Loucy (cell line): ENCODE measurements around the gene SPRR2G.

Source experiments
- H2AFZ ChIP-seq: fragments of 200-600 bp; sonication (generic); 2 replicates; pipeline ENCODE4 v1.6.0; 2016; ENCODE audit warnings: antibody characterized with exemption, mild to moderate bottlenecking, low read length, moderate library complexity
- H3F3A ChIP-seq: fragments of 200-600 bp; 2 replicates; pipeline ENCODE4 v1.6.0; 2016; ENCODE audit warnings: antibody characterized with exemption, low read depth, mild to moderate bottlenecking
- H3K27me3 ChIP-seq: fragments of 200-600 bp; sonication (generic); 2 replicates; pipeline ENCODE4 v1.6.1; 2014; ENCODE audit warnings: low read length, mild to moderate bottlenecking; ENCODE audit not compliant: insufficient read depth, poor library complexity, severe bottlenecking
- H3K36me3 ChIP-seq: fragments of 200-600 bp; sonication (generic); 2 replicates; pipeline ENCODE4 v1.6.1; 2016; ENCODE audit warnings: low read length; ENCODE audit not compliant: insufficient read depth
- H3K4me1 ChIP-seq: fragments of 200-600 bp; sonication (generic); 2 replicates; pipeline ENCODE4 v1.5.1; 2014; ENCODE audit warnings: low read length, mild to moderate bottlenecking; ENCODE audit not compliant: insufficient read depth, poor library complexity, severe bottlenecking
- H3K4me2 ChIP-seq: fragments of 200-600 bp; sonication (generic); 2 replicates; pipeline ENCODE4 v1.6.0; 2014; ENCODE audit warnings: antibody characterized with exemption, low read length, low read depth, mild to moderate bottlenecking; ENCODE audit not compliant: poor library complexity, severe bottlenecking
- H3K4me3 ChIP-seq: fragments of 200-600 bp; sonication (generic); 2 replicates; pipeline ENCODE4 v1.5.1; 2014; ENCODE audit warnings: low read length, mild to moderate bottlenecking, mixed read lengths; ENCODE audit not compliant: poor library complexity, severe bottlenecking
- H3K79me2 ChIP-seq: fragments of 200-600 bp; sonication (generic); 2 replicates; pipeline ENCODE4 v1.6.1; 2014; ENCODE audit warnings: low read length; ENCODE audit not compliant: insufficient read depth
- H3K9ac ChIP-seq: fragments of 200-600 bp; sonication (generic); 2 replicates; pipeline ENCODE4 v1.6.0; 2014; ENCODE audit warnings: mild to moderate bottlenecking, low read depth, low read length, moderate library complexity; ENCODE audit not compliant: poor library complexity, severe bottlenecking
- H3K9me2 ChIP-seq: fragments of 200-600 bp; sonication (generic); replicated peaks from 2 replicates; pipeline ENCODE4 v1.6.1; 2016; ENCODE audit warnings: low read depth, low read length, mixed read lengths
- H3K9me3 ChIP-seq: fragments of 200-600 bp; sonication (generic); 2 replicates; pipeline ENCODE4 v1.6.1; 2014; ENCODE audit warnings: mild to moderate bottlenecking, antibody characterized with exemption, low read length, low read depth; ENCODE audit not compliant: insufficient read depth
- H4K20me1 ChIP-seq: fragments of 200-600 bp; sonication (generic); 2 replicates; pipeline ENCODE4 v1.6.0; 2014; ENCODE audit warnings: antibody characterized with exemption, low read length, mild to moderate bottlenecking; ENCODE audit not compliant: insufficient read depth, poor library complexity, severe bottlenecking
- CTCF ChIP-seq: fragments of 200-600 bp; sonication (generic); conservative IDR thresholded peaks from 2 replicates; pipeline ENCODE4 v1.5.1; 2014; ENCODE audit warnings: mild to moderate bottlenecking, antibody characterized with exemption, low read length
- EZH2phosphoT487 ChIP-seq: fragments of 200-600 bp; IDR thresholded peaks from 2 replicates; pipeline ENCODE4 v1.6.1; 2018; ENCODE audit warnings: antibody characterized with exemption, mild to moderate bottlenecking, moderate library complexity, borderline replicate concordance

The SPRR2G gene

GRCh38 chr1:153174624-153175023 lies 23.9 kb upstream of the SPRR2G start:
- no peak overlapping the region for H3K9ac ChIP-seq
- no peaks in the 10 kb centered on the region for H3K9me3 ChIP-seq
- H3K27me3 ChIP-seq: no peaks in the 10 kb centered on the region
- H3K4me2 ChIP-seq: no peak overlapping the region
- no peaks in the 10 kb centered on the region for H3K4me1 ChIP-seq
- no peaks in the 10 kb centered on the region for H3K9me2 ChIP-seq
- no peaks in the 10 kb centered on the region for H3K36me3 ChIP-seq
- H3K4me3 ChIP-seq: no peak overlapping the region
- no peak overlapping the region for H2AFZ ChIP-seq
- no peaks in the 10 kb centered on the region for H4K20me1 ChIP-seq
- H3F3A ChIP-seq: no peaks in the 10 kb centered on the region
- TF ChIP-seq EZH2phosphoT487 (no peak), CTCF (no peak)
- no peaks in the 10 kb centered on the region for H3K79me2 ChIP-seq

DNA sequence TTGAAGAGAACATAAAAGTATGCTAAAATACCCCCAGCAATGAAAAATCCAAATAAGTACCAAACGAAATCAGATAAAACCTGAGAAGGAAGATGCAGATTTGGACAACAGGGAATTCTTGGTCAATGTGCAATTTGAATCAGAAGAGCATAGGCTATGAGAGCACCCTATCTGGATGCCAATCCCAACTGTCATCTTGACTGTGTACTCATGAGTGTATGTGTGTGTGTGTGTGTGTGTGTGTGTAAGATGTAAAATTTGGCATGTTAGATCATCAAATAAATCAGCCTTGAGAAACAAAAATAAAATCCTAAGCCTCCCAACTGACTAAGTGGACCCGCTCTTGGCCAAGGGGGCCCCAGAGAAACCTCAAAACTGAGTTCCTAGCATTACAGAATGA lies 18.0 kb upstream of the SPRR2G start:
- no peak overlapping the region for H2AFZ ChIP-seq
- TF ChIP-seq EZH2phosphoT487 (no peak), CTCF (no peak)
- no peaks in the 10 kb centered on the region for H3K9me3 ChIP-seq
- H4K20me1 ChIP-seq: no peaks in the 10 kb centered on the region
- no peak overlapping the region for H3K9ac ChIP-seq
- no peaks in the 10 kb centered on the region for H3K4me1 ChIP-seq
- H3K4me2 ChIP-seq: no peak overlapping the region
- no peaks in the 10 kb centered on the region for H3K9me2 ChIP-seq
- H3F3A ChIP-seq: no peaks in the 10 kb centered on the region
- no peaks in the 10 kb centered on the region for H3K79me2 ChIP-seq
- H3K36me3 ChIP-seq: no peaks in the 10 kb centered on the region
- H3K4me3 ChIP-seq: no peak overlapping the region
- no peaks in the 10 kb centered on the region for H3K27me3 ChIP-seq

- H3K9me3 ChIP-seq: no peaks in the 10 kb centered on the region; the same call in 1 of the 2 replicates
- no peak overlapping the region for H3K9ac ChIP-seq
- H3K27me3 ChIP-seq: no peaks in the 10 kb centered on the region
- no peak for TF ChIP-seq EZH2phosphoT487
- TF ChIP-seq CTCF: no peak
- H3F3A ChIP-seq: no peaks in the 10 kb centered on the region
- no peak overlapping the region for H3K4me3 ChIP-seq
- H3K4me1 ChIP-seq: no peaks in the 10 kb centered on the region
- no peaks in the 10 kb centered on the region for H4K20me1 ChIP-seq
- no peaks in the 10 kb centered on the region for H3K79me2 ChIP-seq
- H3K36me3 ChIP-seq: no peaks in the 10 kb centered on the region
- no peak overlapping the region for H2AFZ ChIP-seq
- H3K9me2 ChIP-seq: no peaks in the 10 kb centered on the region
- no peak overlapping the region for H3K4me2 ChIP-seq
Measured at GRCh38 chr1:153155541-153155940, 4.9 kb upstream of the SPRR2G start.
